ENCODE data around the gene KCTD13.
"Not testable (repeated sequence)": the region's sequence is repeated elsewhere in the genome, so short reads cannot be mapped to it uniquely, and the experiment has no call there.

KCTD13 gene

GRCh38 chr16:29921034-29921385 lies 5.0 kb downstream of the KCTD13 start:
- H3K9me3 ChIP-seq (ENCODE audit: control insufficient read depth in 2 of 2, low read length in 2 of 2) = no peaks in the 10 kb centered on the region
- no peak overlapping the region for H3K9ac ChIP-seq (ENCODE audit: low read depth in 1 of 2, low read length in 2 of 2)
- peaks cover 6 to 7% of the 10 kb centered on the region in 2 donors for H3K4me1 ChIP-seq (ENCODE audit: control insufficient read depth in 2 of 2, insufficient read depth in 2 of 2, low read length in 2 of 2)
- no peak overlapping the region for H3K27ac ChIP-seq (ENCODE audit: low read depth in 2 of 2, low read length in 2 of 2)
- H3K36me3 ChIP-seq (ENCODE audit: control insufficient read depth in 2 of 2, insufficient read depth in 2 of 2, low read length in 2 of 2) = peaks cover 21 to 34% of the 10 kb centered on the region in 2 donors
- no peak overlapping the region for H3K4me3 ChIP-seq (ENCODE audit: low read length in 2 of 2)
- no peaks in the 10 kb centered on the region for H3K27me3 ChIP-seq (ENCODE audit: control insufficient read depth in 2 of 2, insufficient read depth in 2 of 2, low read length in 2 of 2)

- H3K27ac ChIP-seq (ENCODE audit: low read depth in 2 of 2, low read length in 2 of 2) = no peak overlapping the region
- no peaks in the 10 kb centered on the region for H3K27me3 ChIP-seq (ENCODE audit: control insufficient read depth in 2 of 2, insufficient read depth in 2 of 2, low read length in 2 of 2)
- H3K36me3 ChIP-seq (ENCODE audit: control insufficient read depth in 2 of 2, insufficient read depth in 2 of 2, low read length in 2 of 2) = peaks cover 21 to 34% of the 10 kb centered on the region in 2 donors
- no peak overlapping the region for H3K9ac ChIP-seq (ENCODE audit: low read depth in 1 of 2, low read length in 2 of 2)
- H3K4me3 ChIP-seq (ENCODE audit: low read length in 2 of 2) = no peak overlapping the region
- peaks cover 6 to 7% of the 10 kb centered on the region in 2 donors for H3K4me1 ChIP-seq (ENCODE audit: control insufficient read depth in 2 of 2, insufficient read depth in 2 of 2, low read length in 2 of 2)
- H3K9me3 ChIP-seq (ENCODE audit: control insufficient read depth in 2 of 2, low read length in 2 of 2) = no peaks in the 10 kb centered on the region
Measured at GRCh38 chr16:29920288-29921033, 5.6 kb downstream of the KCTD13 start.

- Histone ChIP-seq H3K4me1 (ENCODE audit: control insufficient read depth in 2 of 2, insufficient read depth in 2 of 2, low read length in 2 of 2) (no peaks in the 10 kb centered on the region), H3K4me3 (ENCODE audit: low read length in 2 of 2) (no peak overlapping the region), H3K27ac (ENCODE audit: low read depth in 2 of 2, low read length in 2 of 2) (no peak overlapping the region), H3K9me3 (ENCODE audit: control insufficient read depth in 2 of 2, low read length in 2 of 2) (no peaks in the 10 kb centered on the region), H3K27me3 (ENCODE audit: control insufficient read depth in 2 of 2, insufficient read depth in 2 of 2, low read length in 2 of 2) (no peaks in the 10 kb centered on the region), H3K9ac (ENCODE audit: low read depth in 1 of 2, low read length in 2 of 2) (no peak overlapping the region), H3K36me3 (ENCODE audit: control insufficient read depth in 2 of 2, insufficient read depth in 2 of 2, low read length in 2 of 2) (peaks cover 21 to 29% of the 10 kb centered on the region in 2 donors)
Measured at GRCh38 chr16:29916979-29917378, 9.0 kb downstream of the KCTD13 start.

GRCh38 chr16:29915590-29916247 lies 10.3 kb downstream of the KCTD13 start:
- H3K27ac ChIP-seq (ENCODE audit: low read depth in 2 of 2, low read length in 2 of 2) = no peak overlapping the region
- no peaks in the 10 kb centered on the region for H3K27me3 ChIP-seq (ENCODE audit: control insufficient read depth in 2 of 2, insufficient read depth in 2 of 2, low read length in 2 of 2)
- H3K9me3 ChIP-seq (ENCODE audit: control insufficient read depth in 2 of 2, low read length in 2 of 2) = no peaks in the 10 kb centered on the region
- no peak overlapping the region for H3K4me3 ChIP-seq (ENCODE audit: low read length in 2 of 2)
- no peaks in the 10 kb centered on the region for H3K4me1 ChIP-seq (ENCODE audit: control insufficient read depth in 2 of 2, insufficient read depth in 2 of 2, low read length in 2 of 2)
- H3K9ac ChIP-seq (ENCODE audit: low read depth in 1 of 2, low read length in 2 of 2) = no peak overlapping the region
- peaks cover 13 to 22% of the 10 kb centered on the region in 2 donors for H3K36me3 ChIP-seq (ENCODE audit: control insufficient read depth in 2 of 2, insufficient read depth in 2 of 2, low read length in 2 of 2)

- Histone ChIP-seq H3K4me3 (ENCODE audit: low read length in 2 of 2) (no peak overlapping the region), H3K27me3 (ENCODE audit: control insufficient read depth in 2 of 2, insufficient read depth in 2 of 2, low read length in 2 of 2) (no peaks in the 10 kb centered on the region), H3K4me1 (ENCODE audit: control insufficient read depth in 2 of 2, insufficient read depth in 2 of 2, low read length in 2 of 2) (no peaks in the 10 kb centered on the region), H3K9me3 (ENCODE audit: control insufficient read depth in 2 of 2, low read length in 2 of 2) (no peaks in the 10 kb centered on the region), H3K27ac (ENCODE audit: low read depth in 2 of 2, low read length in 2 of 2) (no peak overlapping the region), H3K9ac (ENCODE audit: low read depth in 1 of 2, low read length in 2 of 2) (no peak overlapping the region), H3K36me3 (ENCODE audit: control insufficient read depth in 2 of 2, insufficient read depth in 2 of 2, low read length in 2 of 2) (peaks cover 7% of the 10 kb centered on the region in 2 donors)
Measured at GRCh38 chr16:29913514-29913913, 12.5 kb downstream of the KCTD13 start.

- Histone ChIP-seq H3K4me1 (ENCODE audit: control insufficient read depth in 2 of 2, insufficient read depth in 2 of 2, low read length in 2 of 2) (no peaks in the 10 kb centered on the region), H3K27me3 (ENCODE audit: control insufficient read depth in 2 of 2, insufficient read depth in 2 of 2, low read length in 2 of 2) (no peaks in the 10 kb centered on the region), H3K9ac (ENCODE audit: low read depth in 1 of 2, low read length in 2 of 2) (no peak overlapping the region), H3K36me3 (ENCODE audit: control insufficient read depth in 2 of 2, insufficient read depth in 2 of 2, low read length in 2 of 2) (peaks cover 4 to 7% of the 10 kb centered on the region in 2 donors), H3K27ac (ENCODE audit: low read depth in 2 of 2, low read length in 2 of 2) (no peak overlapping the region), H3K9me3 (ENCODE audit: control insufficient read depth in 2 of 2, low read length in 2 of 2) (no peaks in the 10 kb centered on the region), H3K4me3 (ENCODE audit: low read length in 2 of 2) (no peak overlapping the region)
Measured at GRCh38 chr16:29912087-29912486, 13.9 kb downstream of the KCTD13 start.

GRCh38 chr16:29911676-29912010 lies 14.4 kb downstream of the KCTD13 start:
- no peaks in the 10 kb centered on the region for H3K4me1 ChIP-seq (ENCODE audit: control insufficient read depth in 2 of 2, insufficient read depth in 2 of 2, low read length in 2 of 2)
- no peaks in the 10 kb centered on the region for H3K27me3 ChIP-seq (ENCODE audit: control insufficient read depth in 2 of 2, insufficient read depth in 2 of 2, low read length in 2 of 2)
- H3K9me3 ChIP-seq (ENCODE audit: control insufficient read depth in 2 of 2, low read length in 2 of 2) = no peaks in the 10 kb centered on the region
- H3K27ac ChIP-seq (ENCODE audit: low read depth in 2 of 2, low read length in 2 of 2) = no peak overlapping the region
- no peak overlapping the region for H3K4me3 ChIP-seq (ENCODE audit: low read length in 2 of 2)
- H3K9ac ChIP-seq (ENCODE audit: low read depth in 1 of 2, low read length in 2 of 2) = no peak overlapping the region
- H3K36me3 ChIP-seq (ENCODE audit: control insufficient read depth in 2 of 2, insufficient read depth in 2 of 2, low read length in 2 of 2) = peaks cover 4 to 7% of the 10 kb centered on the region in 2 donors

GRCh38 chr16:29910819-29911675 lies 15.0 kb downstream of the KCTD13 start:
- H3K9me3 ChIP-seq (ENCODE audit: control insufficient read depth in 2 of 2, low read length in 2 of 2) = no peaks in the 10 kb centered on the region
- peaks cover 4 to 7% of the 10 kb centered on the region in 2 donors for H3K36me3 ChIP-seq (ENCODE audit: control insufficient read depth in 2 of 2, insufficient read depth in 2 of 2, low read length in 2 of 2)
- no peak overlapping the region for H3K4me3 ChIP-seq (ENCODE audit: low read length in 2 of 2)
- H3K27ac ChIP-seq (ENCODE audit: low read depth in 2 of 2, low read length in 2 of 2) = no peak overlapping the region
- no peak overlapping the region for H3K9ac ChIP-seq (ENCODE audit: low read depth in 1 of 2, low read length in 2 of 2)
- no peaks in the 10 kb centered on the region for H3K27me3 ChIP-seq (ENCODE audit: control insufficient read depth in 2 of 2, insufficient read depth in 2 of 2, low read length in 2 of 2)
- H3K4me1 ChIP-seq (ENCODE audit: control insufficient read depth in 2 of 2, insufficient read depth in 2 of 2, low read length in 2 of 2) = no peaks in the 10 kb centered on the region

GRCh38 chr16:29909851-29910250 lies 16.2 kb downstream of the KCTD13 start:
- not testable (repeated sequence) for H3K4me3 ChIP-seq (ENCODE audit: low read length in 2 of 2); H3K27me3 ChIP-seq (ENCODE audit: control insufficient read depth in 2 of 2, insufficient read depth in 2 of 2, low read length in 2 of 2); H3K27ac ChIP-seq (ENCODE audit: low read depth in 2 of 2, low read length in 2 of 2); H3K36me3 ChIP-seq (ENCODE audit: control insufficient read depth in 2 of 2, insufficient read depth in 2 of 2, low read length in 2 of 2); H3K9me3 ChIP-seq (ENCODE audit: control insufficient read depth in 2 of 2, low read length in 2 of 2); H3K4me1 ChIP-seq (ENCODE audit: control insufficient read depth in 2 of 2, insufficient read depth in 2 of 2, low read length in 2 of 2); H3K9ac ChIP-seq (ENCODE audit: low read depth in 1 of 2, low read length in 2 of 2)

GRCh38 chr16:29909391-29909790 lies 16.6 kb downstream of the KCTD13 start:
- Histone ChIP-seq H3K9me3 (ENCODE audit: control insufficient read depth in 2 of 2, low read length in 2 of 2) (no peaks in the 10 kb centered on the region), H3K27ac (ENCODE audit: low read depth in 2 of 2, low read length in 2 of 2) (no peak overlapping the region), H3K9ac (ENCODE audit: low read depth in 1 of 2, low read length in 2 of 2) (no peak overlapping the region), H3K36me3 (ENCODE audit: control insufficient read depth in 2 of 2, insufficient read depth in 2 of 2, low read length in 2 of 2) (peaks cover 2 to 5% of the 10 kb centered on the region in 2 donors), H3K4me3 (ENCODE audit: low read length in 2 of 2) (no peak overlapping the region), H3K4me1 (ENCODE audit: control insufficient read depth in 2 of 2, insufficient read depth in 2 of 2, low read length in 2 of 2) (no peaks in the 10 kb centered on the region), H3K27me3 (ENCODE audit: control insufficient read depth in 2 of 2, insufficient read depth in 2 of 2, low read length in 2 of 2) (no peaks in the 10 kb centered on the region)
